WTC11 (cell line): ENCODE measurements around the gene CHMP1A. TPM values are rescaled to one million over a fixed set of nuclear protein-coding genes. Genes with fewer than 3 reads are reported as not detected.

Source experiments
- ATAC-seq: fragments of 200-7000 bp; cut with Tn5 transposase; 2 replicates; pipeline ENCODE4 v1.10.0; 2021; ENCODE audit warnings: mild to moderate bottlenecking, moderate library complexity
- CTCF ChIA-PET: fragments of 300-600 bp; sonication (Branson Sonifier 250); formaldehyde crosslinking; loops from one replicate; lab custom pipeline; 2021; ENCODE audit warnings: antibody characterized with exemption; lab: Charles Lee
- POLR2A ChIA-PET: fragments of 350-600 bp; sonication (Branson Sonifier 250); formaldehyde crosslinking; loops from one replicate; lab custom pipeline; 2021; ENCODE audit warnings: antibody characterized with exemption; lab: Charles Lee
- DNase-seq: peaks from one replicate; pipeline ENCODE4 v3.0.0; 2021; ENCODE audit warnings: low spot score
- H3K27ac Mint-ChIP-seq: 2 replicates; pipeline ENCODE4 v1.8.0; 2021; ENCODE audit warnings: mixed read lengths
- H3K27me3 Mint-ChIP-seq: 2 replicates; pipeline ENCODE4 v1.8.0; 2021; ENCODE audit warnings: low read depth, mild to moderate bottlenecking, moderate library complexity, mixed read lengths
- H3K36me3 Mint-ChIP-seq: 2 replicates; pipeline ENCODE4 v1.8.0; 2021; ENCODE audit warnings: mixed read lengths
- H3K4me1 Mint-ChIP-seq: 2 replicates; pipeline ENCODE4 v1.8.0; 2022; ENCODE audit warnings: mixed read lengths
- H3K4me3 Mint-ChIP-seq: 2 replicates; pipeline ENCODE4 v1.8.0; 2021; ENCODE audit warnings: mild to moderate bottlenecking, moderate library complexity, mixed read lengths
- H3K9me3 Mint-ChIP-seq: 2 replicates; pipeline ENCODE4 v1.8.0; 2021; ENCODE audit warnings: mixed read lengths
- ARID4B ChIP-seq: sonication (generic); formaldehyde crosslinking; IDR thresholded peaks from 2 replicates; pipeline ENCODE4 v1.8.0; 2023; ENCODE audit warnings: missing genetic modification reagents, mild to moderate bottlenecking, borderline replicate concordance
- E2F5 ChIP-seq: sonication (generic); formaldehyde crosslinking; IDR thresholded peaks from 2 replicates; pipeline ENCODE4 v1.8.1; 2022; ENCODE audit warnings: mild to moderate bottlenecking, moderate library complexity, missing genetic modification reagents
- EMX1 ChIP-seq: fragments of 250-450 bp; sonication (Bioruptor Pico); IDR thresholded peaks from 2 replicates; pipeline ENCODE4 v1.8.0; 2021; ENCODE audit warnings: mild to moderate bottlenecking
- FOXP4 ChIP-seq: sonication (generic); formaldehyde crosslinking; IDR thresholded peaks from 2 replicates; pipeline ENCODE4 v1.8.0; 2022; ENCODE audit warnings: mild to moderate bottlenecking, missing genetic modification reagents
- NR2C2 ChIP-seq: sonication (generic); formaldehyde crosslinking; IDR thresholded peaks from 2 replicates; pipeline ENCODE4 v1.8.0; 2022; ENCODE audit warnings: mild to moderate bottlenecking, missing genetic modification reagents
- PRDM15 ChIP-seq: sonication (generic); formaldehyde crosslinking; IDR thresholded peaks from 2 replicates; pipeline ENCODE4 v1.8.0; 2022; ENCODE audit warnings: missing genetic modification reagents
- USF2 ChIP-seq: sonication (generic); formaldehyde crosslinking; IDR thresholded peaks from 2 replicates; pipeline ENCODE4 v1.8.1; 2023; ENCODE audit warnings: mild to moderate bottlenecking, missing genetic modification reagents, moderate library complexity
- ZNF138 ChIP-seq: sonication (generic); formaldehyde crosslinking; conservative IDR thresholded peaks from 2 replicates; pipeline ENCODE4 v1.8.1; 2022; ENCODE audit warnings: mild to moderate bottlenecking, moderate library complexity, missing genetic modification reagents
- ZNF219 ChIP-seq: sonication (generic); formaldehyde crosslinking; IDR thresholded peaks from 2 replicates; pipeline ENCODE4 v1.8.0; 2023; ENCODE audit warnings: missing genetic modification reagents, mild to moderate bottlenecking, borderline replicate concordance
- ZNF232 ChIP-seq: sonication (generic); formaldehyde crosslinking; IDR thresholded peaks from 2 replicates; pipeline ENCODE4 v1.8.0; 2022; ENCODE audit warnings: mild to moderate bottlenecking, missing genetic modification reagents
- ZNF317 ChIP-seq: sonication (generic); formaldehyde crosslinking; IDR thresholded peaks from 2 replicates; pipeline ENCODE4 v1.8.1; 2023; ENCODE audit warnings: low read depth, mild to moderate bottlenecking, moderate library complexity, missing genetic modification reagents, borderline replicate concordance
- total RNA-seq: library from RNA; stranded (reverse); gene quantifications from 3 replicates; pipeline ENCODE4 v1.2.3, GENCODE V29; 2021

The CHMP1A gene
- total RNA-seq, 1 experiment from 2014 or later, result 76.0 TPM

- TF ChIP-seq PRDM15 (CRISPR knock-in tag) (no peak), ZNF317 (no peak), USF2 (CRISPR knock-in tag) (peak; percentile 31; the same call in 1 of the 2 replicates), ZNF138 (0 out of 2 replicates have a peak, but pooled peaks have one; percentile 52), E2F5 (CRISPR knock-in tag) (0 out of 2 replicates have a peak, but pooled peaks have one; percentile 87), ARID4B (peak; percentile 73; the same call in 1 of the 2 replicates)
- TF ChIP-seq, all 79 proteins: peak for 25
These were observed 29.1 kb upstream of the CHMP1A start, which contains the start of gene CDK10 (continued) for GRCh38 chr16:89686520-89687091.

- ChIA-PET CTCF (interaction anchor here (1.0 to 1.3 kb wide), 4 partner anchors 14 to 87 kb away, joined by 3 to 19 read pairs (median 3); partner anchors contain the start of gene SPATA2L), POLR2A (interaction anchor here (0.7 to 1.5 kb wide), 4 partner anchors 9 to 187 kb away, joined by 3 to 11 read pairs (median 3); no protein-coding TSS in a partner anchor)
- Mint-ChIP-seq H3K4me3 (no peak overlapping the region), H3K27me3 (peaks cover 5% of the 10 kb centered on the region), H3K27ac (no peak overlapping the region), H3K9me3 (peaks cover 44% of the 10 kb centered on the region), H3K4me1 (peaks cover 7% of the 10 kb centered on the region), H3K36me3 (peaks cover 58% of the 10 kb centered on the region)
- TF ChIP-seq NR2C2 (CRISPR knock-in tag), result no peak
- no peak for TF ChIP-seq ZNF219 (CRISPR knock-in tag)
- TF ChIP-seq ZNF232 (CRISPR knock-in tag), result no peak
- no peak for TF ChIP-seq FOXP4 (CRISPR knock-in tag)
- no peak for TF ChIP-seq EMX1
- ATAC-seq (no peak), DNase-seq (no peak)
These were observed 28.4 kb upstream of the CHMP1A start for GRCh38 chr16:89685916-89686315.
